AG09309 (cell line): Measurements from ENCODE around the gene RNF182.

ENCODE experiments used
- DNase-seq: peaks from one replicate; pipeline ENCODE4 v3.0.0-alpha.2; 2010; ENCODE audit warnings: low read depth
- H3K4me3 ChIP-seq: 2 replicates; pipeline ENCODE4 v1.5.1; 2011; ENCODE audit warnings: mild to moderate bottlenecking, low read depth, low read length, moderate library complexity; ENCODE audit not compliant: control insufficient read depth
- CTCF ChIP-seq: IDR thresholded peaks from 2 replicates; pipeline ENCODE4 v1.5.1; 2011; ENCODE audit warnings: mild to moderate bottlenecking, low read depth, low read length, inconsistent platforms; ENCODE audit not compliant: insufficient read depth, control insufficient read depth; ENCODE audit errors: missing control alignments

Gene RNF182

GRCh38 chr6:13916230-13916944 is 8.4 kb upstream of the RNF182 start:
- no peak for TF ChIP-seq CTCF
- no peak for DNase-seq
- no peak overlapping the region for H3K4me3 ChIP-seq

GRCh38 chr6:13917141-13917540 is 7.6 kb upstream of the RNF182 start:
- no peak for DNase-seq
- H3K4me3 ChIP-seq, result no peak overlapping the region
- TF ChIP-seq CTCF, result no peak

GRCh38 chr6:13918686-13919250 is 6.0 kb upstream of the RNF182 start:
- no peak overlapping the region for H3K4me3 ChIP-seq
- DNase-seq, result no peak
- TF ChIP-seq CTCF, result no peak

- TF ChIP-seq CTCF, result no peak
- no peak for DNase-seq
- H3K4me3 ChIP-seq, result no peak overlapping the region
These were observed 4.9 kb upstream of the RNF182 start for GRCh38 chr6:13919861-13920260.

- no peak for DNase-seq
- H3K4me3 ChIP-seq, result no peak overlapping the region
- TF ChIP-seq CTCF, result no peak
These were observed 4.2 kb upstream of the RNF182 start for GRCh38 chr6:13920552-13920951.

- H3K4me3 ChIP-seq, result no peak overlapping the region
- no peak for DNase-seq
- no peak for TF ChIP-seq CTCF
These were observed 2.0 kb upstream of the RNF182 start for GRCh38 chr6:13922750-13923149.
